ENCODE measurements around the gene BUD31. TPM values are rescaled to one million over a fixed set of nuclear protein-coding genes. Genes with fewer than 3 reads are reported as not detected.
A peak's percentile ranks its signal among the peaks of the same experiment; 100 is the strongest.

Gene BUD31
- total and polyA plus RNA-seq, 10 of the 15 experiments (the other 5 are each of a cell fraction or from before 2014, with no cell fraction given): 74.2 to 317 (median 130) TPM

DNA sequence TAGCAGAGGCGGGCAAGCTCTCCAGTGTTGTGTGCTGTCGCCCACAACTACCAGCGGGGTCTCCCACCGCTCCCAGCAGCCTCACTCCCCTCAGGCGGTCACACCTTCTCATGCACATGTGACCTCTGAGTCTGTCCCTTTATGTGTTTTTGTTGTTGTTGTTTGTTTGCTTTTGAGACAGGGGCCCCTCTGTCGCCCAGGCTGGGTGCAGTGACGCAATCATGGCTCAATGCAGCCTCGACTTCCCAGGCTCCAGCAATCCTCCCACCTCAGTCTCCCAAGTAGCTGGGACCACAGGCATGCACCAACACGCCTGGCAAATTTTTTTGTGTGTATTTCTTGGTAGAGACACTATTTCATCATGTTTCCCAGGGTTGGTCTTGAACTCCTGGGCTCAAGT is 31.4 kb downstream of the BUD31 start:
- Histone ChIP-seq H3K4me1 (ENCODE audit: control insufficient read depth, insufficient read depth, low read length) (peaks cover 11% of the 10 kb centered on the region), H3K27me3 (replicated peaks in 1 of 2; ENCODE audit: control insufficient read depth in 2 of 2, insufficient read depth in 2 of 2, low read length in 1 of 2) (no peaks in the 10 kb centered on the region), H2AFZ (ENCODE audit: control insufficient read depth, low read depth, low read length) (no peak overlapping the region), H3K9me3 (replicated peaks; ENCODE audit: control insufficient read depth, insufficient read depth, low read length) (no peaks in the 10 kb centered on the region), H3K79me2 (ENCODE audit: control insufficient read depth, insufficient read depth, low read length) (peaks cover 35% of the 10 kb centered on the region), H3K4me3 (peak overlapping the region; percentile 93), H3K27ac (ENCODE audit: control insufficient read depth, insufficient read depth) (no peak overlapping the region), H3K9ac (ENCODE audit: control insufficient read depth, insufficient read depth, low read length) (no peak overlapping the region; the same call in 1 of the 2 replicates), H4K20me1 (ENCODE audit: control insufficient read depth, insufficient read depth) (no peaks in the 10 kb centered on the region), H3K4me2 (ENCODE audit: control insufficient read depth, insufficient read depth) (peak overlapping the region; percentile 96; the same call in 1 of the 2 replicates), H3K36me3 (ENCODE audit: control insufficient read depth in 2 of 2, insufficient read depth in 2 of 2, low read length in 1 of 2) (peaks cover 2 to 6% of the 10 kb centered on the region in 2 experiments; a peak in 2 of 4 replicates)
- no peak for ATAC-seq
- no peak for DNase-seq (ENCODE audit: low read depth, low spot score)
- in situ Hi-C loops (cut with MboI): no loop called here
- intact Hi-C loops (cut with micrococcal nuclease; ENCODE audit: unreplicated experiment): no loop called here
- CTCF ChIA-PET: interaction anchor here (0.6 kb wide), 1 partner anchor 56 kb away, joined by 3 read pairs; no protein-coding TSS in a partner anchor
- WGBS (ENCODE audit: insufficient coverage, insufficient replicate concordance, low lambda C conversion rate, missing lambda C conversion rate): 96% methylated on average over 9 of the region's 9 CpGs
- no peak for FAIRE-seq
- POLR2A ChIA-PET: no interaction called here
- SMC1A ChIA-PET (ENCODE audit: uncharacterized antibody, unreplicated experiment): no interaction called here
- no TSS peak for BruUV-seq (replicated peaks)
- RAD21 ChIA-PET (ENCODE audit: unreplicated experiment): no interaction called here
- TF ChIP-seq SIX5 (IDR thresholded peaks at IDR 0.05; ENCODE audit: low read depth, low read length, severe bottlenecking): no peak
- TF ChIP-seq, protein P1, sequence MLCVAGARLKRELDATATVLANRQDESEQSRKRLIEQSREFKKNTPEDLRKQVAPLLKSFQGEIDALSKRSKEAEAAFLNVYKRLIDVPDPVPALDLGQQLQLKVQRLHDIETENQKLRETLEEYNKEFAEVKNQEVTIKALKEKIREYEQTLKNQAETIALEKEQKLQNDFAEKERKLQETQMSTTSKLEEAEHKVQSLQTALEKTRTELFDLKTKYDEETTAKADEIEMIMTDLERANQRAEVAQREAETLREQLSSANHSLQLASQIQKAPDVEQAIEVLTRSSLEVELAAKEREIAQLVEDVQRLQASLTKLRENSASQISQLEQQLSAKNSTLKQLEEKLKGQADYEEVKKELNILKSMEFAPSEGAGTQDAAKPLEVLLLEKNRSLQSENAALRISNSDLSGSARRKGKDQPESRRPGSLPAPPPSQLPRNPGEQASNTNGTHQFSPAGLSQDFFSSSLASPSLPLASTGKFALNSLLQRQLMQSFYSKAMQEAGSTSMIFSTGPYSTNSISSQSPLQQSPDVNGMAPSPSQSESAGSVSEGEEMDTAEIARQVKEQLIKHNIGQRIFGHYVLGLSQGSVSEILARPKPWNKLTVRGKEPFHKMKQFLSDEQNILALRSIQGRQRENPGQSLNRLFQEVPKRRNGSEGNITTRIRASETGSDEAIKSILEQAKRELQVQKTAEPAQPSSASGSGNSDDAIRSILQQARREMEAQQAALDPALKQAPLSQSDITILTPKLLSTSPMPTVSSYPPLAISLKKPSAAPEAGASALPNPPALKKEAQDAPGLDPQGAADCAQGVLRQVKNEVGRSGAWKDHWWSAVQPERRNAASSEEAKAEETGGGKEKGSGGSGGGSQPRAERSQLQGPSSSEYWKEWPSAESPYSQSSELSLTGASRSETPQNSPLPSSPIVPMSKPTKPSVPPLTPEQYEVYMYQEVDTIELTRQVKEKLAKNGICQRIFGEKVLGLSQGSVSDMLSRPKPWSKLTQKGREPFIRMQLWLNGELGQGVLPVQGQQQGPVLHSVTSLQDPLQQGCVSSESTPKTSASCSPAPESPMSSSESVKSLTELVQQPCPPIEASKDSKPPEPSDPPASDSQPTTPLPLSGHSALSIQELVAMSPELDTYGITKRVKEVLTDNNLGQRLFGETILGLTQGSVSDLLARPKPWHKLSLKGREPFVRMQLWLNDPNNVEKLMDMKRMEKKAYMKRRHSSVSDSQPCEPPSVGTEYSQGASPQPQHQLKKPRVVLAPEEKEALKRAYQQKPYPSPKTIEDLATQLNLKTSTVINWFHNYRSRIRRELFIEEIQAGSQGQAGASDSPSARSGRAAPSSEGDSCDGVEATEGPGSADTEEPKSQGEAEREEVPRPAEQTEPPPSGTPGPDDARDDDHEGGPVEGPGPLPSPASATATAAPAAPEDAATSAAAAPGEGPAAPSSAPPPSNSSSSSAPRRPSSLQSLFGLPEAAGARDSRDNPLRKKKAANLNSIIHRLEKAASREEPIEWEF (IDR thresholded peaks at IDR 0.05; ENCODE audit: insufficient replicate concordance, low read depth, low read length): no peak
- TF ChIP-seq NR2C1 (IDR thresholded peaks at IDR 0.05): no peak
- no peak for TF ChIP-seq SREBF2 (IDR thresholded peaks at IDR 0.05; ENCODE audit: low read length)
- no peak for TF ChIP-seq IRF5 (IDR thresholded peaks at IDR 0.05; ENCODE audit: borderline replicate concordance)
- no peak for TF ChIP-seq NFYB (IDR thresholded peaks at IDR 0.05; ENCODE audit: insufficient read depth, low read depth, low read length)
- TF ChIP-seq MTA3 (IDR thresholded peaks at IDR 0.05; ENCODE audit: borderline replicate concordance, low read length): no peak
- TF ChIP-seq CHD4 (IDR thresholded peaks at IDR 0.05): no peak
- TF ChIP-seq MEF2B (IDR thresholded peaks at IDR 0.05; ENCODE audit: partially characterized antibody, poor library complexity, severe bottlenecking): no peak
- TF ChIP-seq MTA2 (IDR thresholded peaks at IDR 0.05; ENCODE audit: low read depth): no peak
- no peak for TF ChIP-seq ZBTB4 (CRISPR knock-in tag; IDR thresholded peaks at IDR 0.05)
- TF ChIP-seq TCF3 (IDR thresholded peaks at IDR 0.05; ENCODE audit: borderline replicate concordance, insufficient read depth, low read depth, low read length): no peak
